HG02981 (cell line): ENCODE results near the gene LGALS9.
"Not testable (repeated sequence)": the region's sequence is repeated elsewhere in the genome, so short reads cannot be mapped to it uniquely, and the experiment has no call there.

Experiments used
- ATAC-seq: cut with Tn5 transposase; IDR thresholded peaks from one replicate; pipeline ENCODE4 v1.9.1; 2021; ENCODE audit warnings: mild to moderate bottlenecking, moderate library complexity; ENCODE audit not compliant: unreplicated experiment

LGALS9 gene

DNA sequence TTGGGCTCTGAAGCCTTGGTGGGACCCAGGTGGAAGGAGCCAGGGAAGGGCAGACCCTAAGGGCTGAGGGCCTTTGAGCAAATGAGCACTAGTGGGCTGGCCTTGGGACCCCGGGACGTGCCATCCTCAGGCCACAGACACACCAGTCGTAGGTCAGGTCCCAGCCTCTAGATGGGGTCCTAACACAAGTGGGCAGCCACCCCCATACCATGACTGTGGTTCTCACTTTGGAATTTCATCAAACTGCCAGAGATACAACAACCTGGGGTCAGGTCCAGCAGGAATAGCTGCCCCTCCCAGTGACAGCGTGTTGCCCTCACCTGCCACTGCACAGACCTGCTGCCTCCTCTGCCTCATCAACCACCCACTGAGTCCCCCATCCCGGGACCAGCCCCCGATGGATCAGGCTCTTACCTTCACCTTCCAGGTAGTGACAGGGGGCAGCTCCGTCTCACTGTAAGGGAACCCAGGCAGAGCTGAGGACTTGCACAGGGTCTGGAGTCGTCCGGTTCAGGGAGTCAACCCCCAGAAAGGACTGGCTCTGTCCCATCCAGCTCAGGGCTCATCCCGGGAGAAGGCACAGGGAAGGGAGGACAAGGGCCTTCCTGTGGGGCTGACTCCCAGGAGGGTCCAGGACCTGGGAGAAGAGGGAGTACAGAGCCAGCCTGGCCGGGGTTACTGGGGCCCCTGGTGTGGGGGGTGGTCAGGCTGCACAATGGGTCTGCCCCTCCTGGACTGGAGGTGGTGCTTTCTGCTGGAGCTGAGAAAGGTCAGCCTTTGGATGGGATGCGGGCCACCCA is 40.0 kb downstream of the LGALS9 start:
- ATAC-seq, result no peak

DNA sequence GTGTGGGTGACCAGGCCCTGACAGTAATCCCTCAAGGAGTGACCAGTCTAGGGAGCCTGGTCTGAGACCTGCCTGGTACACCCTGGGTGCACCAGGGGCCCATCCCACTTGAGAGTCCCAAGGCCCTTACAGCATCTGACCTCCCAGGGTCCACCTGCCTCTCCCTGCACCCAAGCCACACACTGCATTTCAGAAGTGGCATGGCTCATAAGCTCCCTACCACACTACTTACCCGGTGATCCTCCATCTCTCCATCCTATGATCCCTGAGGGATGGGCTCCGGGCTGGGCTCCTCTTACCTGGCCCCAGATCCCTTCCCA is 40.6 kb downstream of the LGALS9 start:
- ATAC-seq, result no peak

GRCh38 chr17:27671977-27672480 is 41.0 kb downstream of the LGALS9 start:
- not testable (repeated sequence) for ATAC-seq

DNA sequence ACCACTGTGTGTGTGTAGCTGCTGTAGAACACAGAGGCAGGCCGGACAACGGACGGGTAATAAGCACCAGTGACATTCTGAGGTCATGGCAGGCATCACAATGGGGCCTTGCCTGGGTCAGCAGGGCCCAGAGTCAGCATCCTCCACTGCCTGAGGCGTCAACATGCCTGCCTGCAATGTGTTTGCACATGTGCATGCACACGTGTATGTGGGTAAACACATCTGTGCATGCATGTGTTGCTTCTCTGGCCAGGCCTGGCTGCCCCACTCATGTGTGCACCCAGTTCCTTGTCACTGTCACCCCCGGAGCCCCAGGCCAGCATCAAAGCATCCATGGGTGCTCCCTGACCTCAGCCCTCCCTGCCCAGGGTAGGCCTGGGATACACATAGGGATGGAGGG is 43.3 kb downstream of the LGALS9 start:
- no peak for ATAC-seq

DNA sequence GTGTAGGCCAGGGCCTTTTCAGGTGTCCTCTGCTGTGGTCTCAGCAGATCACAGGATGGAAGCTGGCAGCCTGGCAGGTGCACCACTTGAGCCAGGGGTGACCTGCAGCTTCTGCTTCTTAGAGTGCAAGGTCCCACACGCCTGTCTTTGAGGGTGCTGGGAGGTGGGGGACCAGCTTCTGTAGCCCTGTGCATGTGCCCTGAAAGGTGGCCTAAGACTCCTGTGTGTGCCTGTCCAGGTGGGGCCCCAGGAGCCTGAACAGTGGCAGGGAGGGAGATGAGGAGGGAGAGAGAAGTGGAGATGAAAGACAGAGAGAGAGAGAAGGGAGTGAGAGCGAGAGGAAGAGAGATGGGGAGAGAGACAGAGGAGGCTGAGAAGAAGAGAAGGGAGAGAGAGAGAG is 46.2 kb downstream of the LGALS9 start:
- no peak for ATAC-seq

DNA sequence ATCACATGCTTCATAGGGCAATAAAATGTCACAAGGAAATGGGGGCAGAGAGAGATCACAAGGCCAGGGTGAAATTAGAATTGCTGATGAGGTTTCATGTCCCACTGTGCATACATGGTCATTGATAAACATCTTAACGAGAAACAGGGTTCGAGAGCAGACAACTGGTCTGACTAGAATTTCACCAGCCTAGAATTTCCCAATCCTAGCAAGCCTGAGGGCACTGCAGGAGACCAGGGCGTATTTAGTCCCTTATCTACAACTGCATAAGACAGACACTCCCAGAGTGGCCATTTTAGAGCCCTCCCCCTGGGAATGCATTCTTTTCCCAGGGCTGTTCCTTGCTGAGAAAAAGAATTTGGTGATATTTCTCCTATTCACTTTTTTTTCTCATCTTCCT is 55.3 kb downstream of the LGALS9 start:
- not testable (repeated sequence) for ATAC-seq

DNA sequence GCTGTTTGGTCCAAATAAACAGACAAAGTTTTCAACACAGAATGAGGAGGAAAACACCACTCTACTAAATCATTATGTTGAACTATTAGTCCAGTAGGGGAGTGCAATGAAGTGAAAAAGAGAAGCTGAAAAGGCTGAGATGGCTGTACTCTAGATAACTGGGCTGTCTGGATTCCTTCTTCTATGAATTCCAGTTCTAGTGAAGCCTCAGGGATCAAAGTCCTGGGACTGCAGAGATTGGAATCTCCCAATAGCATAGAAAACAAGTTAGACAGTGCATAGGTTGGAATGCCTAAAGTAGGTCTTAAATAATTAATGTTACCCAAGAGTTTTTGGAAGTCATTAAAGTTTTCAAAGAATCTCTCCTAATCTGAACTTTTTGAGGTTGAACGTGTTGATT is 59.9 kb downstream of the LGALS9 start:
- ATAC-seq, result no peak

GRCh38 chr17:27695254-27695814 is 64.3 kb downstream of the LGALS9 start:
- ATAC-seq, result not testable (repeated sequence)
